Motor neuron (in vitro differentiated cells): ENCODE measurements around the gene FER1L5. TPM values are rescaled to one million over a fixed set of nuclear protein-coding genes. Genes with fewer than 3 reads are reported as not detected.

ENCODE experiments used
- ATAC-seq, 8 experiments: fragments of 200-7000 bp; cut with Tn5 transposase; replicated peaks in 6 of 8; 2 replicates each; pipeline ENCODE4 v1.8.0; 2021; ENCODE audit warnings: mild to moderate bottlenecking in 8 of 8, moderate library complexity in 8 of 8
- H3K27ac ChIP-seq, 2 donors: fragments of 250-450 bp; sonication (Bioruptor Pico); 2 replicates each; pipeline ENCODE4 v1.9.0; 2021; ENCODE audit warnings: antibody characterized with exemption in 2 of 2, mild to moderate bottlenecking in 2 of 2, moderate library complexity in 1 of 2
- H3K4me1 ChIP-seq, 2 donors: fragments of 250-450 bp; sonication (Bioruptor Pico); replicated peaks in 1 of 2; 2 replicates each; pipeline ENCODE4 v1.6.1; 2021; ENCODE audit warnings: antibody characterized with exemption in 2 of 2, mild to moderate bottlenecking in 2 of 2, moderate library complexity in 1 of 2
- H3K4me3 ChIP-seq, 5 donors: fragments of 250-450 bp; sonication (Bioruptor Pico); 2 replicates each; pipeline ENCODE4 v1.9.0; 2021; ENCODE audit warnings: antibody characterized with exemption in 5 of 5, mild to moderate bottlenecking in 5 of 5, moderate library complexity in 4 of 5
- in situ Hi-C, 9 experiments: fragments of 400-800 bp; cut with MboI; loops; one replicate each; pipeline ENCODE4 v1.15.0; 2021; ENCODE audit warnings: low sequenced_read_pairs in 9 of 9, low pct_unique_long_range_greater_than_20kb in 2 of 9; ENCODE audit not compliant: unreplicated experiment in 9 of 9
- total RNA-seq, 8 experiments: library from RNA; unstranded; fragments of 300-600 nt; gene quantifications; 2 replicates each; pipeline versions ENCODE4 v1.2.3 to v1.2.4, GENCODE V29; 2022

The FER1L5 gene
- total RNA-seq, 8 experiments from 2014 or later, result 0.07 to 0.73 (median 0.31) TPM

GRCh38 chr2:96754317-96754716, 111.8 kb downstream of the FER1L5 start:
- H3K4me1 ChIP-seq, result no peaks in the 10 kb centered on the region
- in situ Hi-C loops, result no loop called here
- H3K27ac ChIP-seq, result no peak overlapping the region
- H3K4me3 ChIP-seq, result no peak overlapping the region
- no peak for ATAC-seq

Other genes starting within 250 kb of the FER1L5 start
- under 1 TPM in 4 of 8 experiments, not detected in 4; 0.13 to 0.52 (median 0.17) TPM for gene NEURL3, start 137.4 kb upstream of the FER1L5 start, total RNA-seq
- 10 to 100 TPM in 1 of 8 experiments, 1 to 10 TPM in 7; 1.5 to 24.0 (median 3.0) TPM for gene ARID5A, start 106.0 kb upstream of the FER1L5 start, total RNA-seq
- 10 to 100 TPM; 19.1 to 60.1 (median 41.6) TPM for gene KANSL3, start 4.5 kb upstream of the FER1L5 start, total RNA-seq
- 10 to 100 TPM; 13.2 to 54.0 (median 18.4) TPM for gene LMAN2L, start 97.3 kb downstream of the FER1L5 start, total RNA-seq
- gene CNNM4, start 118.1 kb downstream of the FER1L5 start, total RNA-seq, result 10 to 100 TPM in 1 of 8 experiments, 1 to 10 TPM in 7; 2.0 to 15.7 (median 6.1) TPM
- gene CNNM3, start 173.5 kb downstream of the FER1L5 start, total RNA-seq, result 10 to 100 TPM in 3 of 8 experiments, 1 to 10 TPM in 5; 6.0 to 19.6 (median 9.3) TPM
- gene ANKRD23, start 201.3 kb downstream of the FER1L5 start, total RNA-seq, result 1 to 10 TPM; 1.9 to 5.6 (median 3.7) TPM
- 10 to 100 TPM in 7 of 8 experiments, 1 to 10 TPM in 1; 9.2 to 22.8 (median 15.2) TPM for gene ANKRD39, start 215.3 kb downstream of the FER1L5 start, total RNA-seq
- 10 to 100 TPM; 11.8 to 56.4 (median 27.9) TPM for gene SEMA4C, start 227.3 kb downstream of the FER1L5 start, total RNA-seq